Measurements from ENCODE around the gene SERPINA1.

DNA sequence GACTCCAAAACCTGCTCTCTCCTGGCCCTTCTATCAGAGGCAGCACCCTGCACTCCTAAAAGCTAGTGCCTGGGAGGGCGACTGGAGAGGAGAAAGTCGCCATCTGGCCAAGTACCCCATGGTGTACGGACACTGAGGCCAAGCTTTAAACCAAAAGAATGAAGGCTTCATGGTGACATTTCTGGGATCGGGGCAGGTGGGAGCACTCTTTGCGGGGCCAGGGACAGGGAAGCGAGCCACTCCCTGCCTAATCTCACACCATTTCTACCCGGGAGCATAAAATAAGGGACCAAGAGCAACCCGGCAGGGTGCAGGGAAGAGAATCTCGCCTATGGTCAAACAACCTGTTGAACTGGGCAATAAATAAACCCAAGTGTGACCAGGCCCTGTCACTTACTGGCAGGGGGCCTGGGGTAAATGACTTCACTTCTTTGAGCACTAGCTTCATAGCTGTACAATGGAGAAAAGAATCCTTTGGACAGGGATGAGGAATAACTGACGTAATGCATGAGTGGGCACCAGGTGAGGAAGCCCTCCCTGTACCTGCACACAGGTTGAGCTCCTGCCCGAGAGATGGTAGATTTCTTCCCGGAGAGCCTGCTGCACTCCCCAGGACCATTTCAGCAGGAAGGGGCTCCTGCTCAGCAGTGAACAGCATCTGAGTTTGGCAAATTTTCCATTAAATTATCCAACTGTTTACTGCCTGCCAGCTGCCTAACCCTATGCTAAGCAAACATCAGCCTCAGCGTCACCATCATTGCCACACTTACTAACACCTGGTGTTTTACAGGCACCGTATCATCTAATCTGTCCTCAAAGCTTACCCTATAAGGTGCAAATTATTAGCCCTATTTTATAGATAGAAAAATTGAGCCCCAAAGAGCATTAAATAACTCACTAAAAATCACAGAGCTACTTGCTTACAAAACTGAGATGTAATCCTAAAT, 2.0 kb downstream of the SERPINA1 start:
- no peak for TF ChIP-seq CTCF (conservative IDR thresholded peaks at IDR 0.05)
- TF ChIP-seq EZH2 (IDR thresholded peaks at IDR 0.05; ENCODE audit: low read depth) = no peak

Data from PC-9 (cell line).